HG03378 (cell line): ENCODE data around the gene FBXL15.
A peak's percentile ranks its signal among the peaks of the same experiment; 100 is the strongest.

Experiments
- ATAC-seq: cut with Tn5 transposase; IDR thresholded peaks from one replicate; pipeline ENCODE4 v1.9.1; 2021; ENCODE audit warnings: mild to moderate bottlenecking, moderate library complexity; ENCODE audit not compliant: unreplicated experiment

FBXL15 gene

DNA sequence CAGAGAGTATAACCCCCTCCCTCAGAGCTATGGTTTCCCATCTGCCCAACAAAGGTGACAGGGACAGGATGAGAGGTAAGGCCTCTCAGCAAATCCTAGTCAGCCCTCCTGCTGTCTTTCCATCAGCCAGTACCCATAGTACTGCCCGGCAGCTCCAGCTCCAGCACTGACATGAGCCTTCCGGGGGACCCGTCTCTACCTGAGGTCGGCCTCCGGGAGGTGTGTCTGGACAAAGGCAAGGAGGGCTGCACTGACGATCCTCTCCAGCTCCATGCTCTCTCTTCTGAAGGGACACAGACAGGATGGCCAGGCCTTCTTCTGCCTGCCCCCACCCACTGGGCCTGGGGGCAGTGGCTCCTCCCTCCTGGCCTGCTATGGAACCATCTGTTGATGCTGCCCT lies 4.3 kb downstream of the FBXL15 start:
- ATAC-seq, result no peak

DNA sequence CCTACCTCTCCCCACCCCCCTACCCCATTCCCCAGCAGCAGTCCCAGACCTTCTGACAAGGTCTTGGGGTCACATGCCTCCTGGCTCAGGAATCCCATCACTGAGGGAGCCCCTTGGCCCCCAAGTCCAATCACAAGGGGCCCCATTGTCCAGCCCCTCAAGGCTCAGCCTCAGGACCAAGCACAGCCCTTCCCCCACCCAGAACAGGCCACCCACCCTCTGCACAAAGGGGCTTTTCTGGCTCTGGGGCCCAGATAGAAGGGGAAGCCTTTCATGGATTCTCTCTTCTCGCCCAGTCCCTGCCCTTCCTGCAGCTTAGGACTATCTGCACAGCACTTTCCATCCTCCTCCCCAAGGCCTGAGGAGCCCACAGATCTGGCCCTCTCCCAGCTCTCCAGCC lies 4.8 kb downstream of the FBXL15 start:
- no peak for ATAC-seq

DNA sequence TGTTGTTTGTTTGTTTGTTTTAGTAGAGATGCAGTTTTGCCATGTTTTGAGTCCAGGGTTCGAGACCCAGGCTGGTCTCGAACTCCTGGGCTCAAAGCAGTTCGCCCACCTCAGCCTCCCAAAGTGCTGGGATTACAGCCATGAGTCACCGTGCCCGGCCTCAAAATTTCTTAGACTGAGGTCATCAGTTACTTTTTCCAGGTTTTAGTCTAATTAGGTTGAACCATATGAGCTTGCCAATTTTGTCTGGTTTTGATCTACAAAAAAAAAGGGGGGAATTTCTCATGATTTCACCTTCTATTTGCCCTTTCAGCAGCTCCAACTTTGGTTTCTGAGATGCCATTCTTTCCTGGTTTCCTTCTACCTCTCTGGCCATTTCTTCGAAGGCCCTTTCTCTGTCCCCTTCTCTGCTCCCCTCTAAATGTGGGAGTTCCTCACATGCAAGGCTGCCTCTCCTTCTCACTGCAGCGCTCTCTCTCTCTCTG lies 6.2 kb downstream of the FBXL15 start:
- ATAC-seq, result no peak

DNA sequence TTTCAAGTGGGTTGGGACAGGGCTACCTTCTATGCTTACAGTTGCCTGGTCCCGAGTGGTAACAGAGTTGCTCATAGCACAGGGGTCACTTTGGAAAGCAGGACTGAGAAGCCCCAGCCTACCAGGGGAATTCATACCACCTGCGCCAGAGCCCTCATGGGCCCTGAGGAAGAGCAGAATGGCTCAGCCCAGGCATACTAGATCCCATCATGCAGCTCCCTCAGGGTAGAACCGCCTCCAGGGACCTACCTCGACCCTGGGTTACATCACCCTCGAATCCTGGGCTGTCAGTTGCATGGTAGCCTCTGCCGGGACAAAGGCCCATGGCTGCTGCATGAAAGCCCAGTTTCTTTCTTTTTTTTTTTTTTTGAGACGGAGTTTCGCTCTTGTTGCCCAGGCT lies 8.8 kb downstream of the FBXL15 start:
- no peak for ATAC-seq

DNA sequence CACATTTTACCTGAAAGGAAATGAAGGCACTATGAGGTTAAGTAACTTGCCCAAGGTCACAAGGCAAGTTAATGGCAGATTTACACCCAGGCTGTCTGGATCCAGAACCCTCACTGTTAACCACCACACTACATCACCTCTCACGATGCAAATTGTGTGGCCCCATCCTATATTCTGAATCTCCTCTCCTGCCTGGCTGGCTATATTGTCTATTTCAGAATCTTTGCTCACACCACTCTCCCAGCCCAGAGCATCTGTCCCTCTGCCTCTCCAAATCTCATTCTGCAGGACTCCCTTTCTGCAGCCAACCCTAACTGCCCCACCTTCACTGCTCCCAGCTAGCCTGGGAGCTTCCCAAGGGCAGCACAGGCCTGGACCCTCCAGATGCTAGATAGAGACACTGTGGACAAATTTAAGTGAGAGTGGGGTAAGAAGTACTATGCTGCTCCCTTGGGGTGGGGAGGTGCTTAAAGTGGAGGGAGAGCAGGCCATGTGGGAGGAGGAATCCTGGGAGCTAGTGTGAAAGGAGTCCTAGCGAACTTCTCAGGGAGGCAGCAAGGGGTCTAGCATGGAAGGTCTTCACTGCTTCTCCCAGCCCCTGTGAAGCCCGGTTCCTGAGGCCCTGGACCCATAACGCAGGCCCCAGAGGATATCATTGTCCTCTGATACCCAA lies 11.0 kb downstream of the FBXL15 start:
- no peak for ATAC-seq

DNA sequence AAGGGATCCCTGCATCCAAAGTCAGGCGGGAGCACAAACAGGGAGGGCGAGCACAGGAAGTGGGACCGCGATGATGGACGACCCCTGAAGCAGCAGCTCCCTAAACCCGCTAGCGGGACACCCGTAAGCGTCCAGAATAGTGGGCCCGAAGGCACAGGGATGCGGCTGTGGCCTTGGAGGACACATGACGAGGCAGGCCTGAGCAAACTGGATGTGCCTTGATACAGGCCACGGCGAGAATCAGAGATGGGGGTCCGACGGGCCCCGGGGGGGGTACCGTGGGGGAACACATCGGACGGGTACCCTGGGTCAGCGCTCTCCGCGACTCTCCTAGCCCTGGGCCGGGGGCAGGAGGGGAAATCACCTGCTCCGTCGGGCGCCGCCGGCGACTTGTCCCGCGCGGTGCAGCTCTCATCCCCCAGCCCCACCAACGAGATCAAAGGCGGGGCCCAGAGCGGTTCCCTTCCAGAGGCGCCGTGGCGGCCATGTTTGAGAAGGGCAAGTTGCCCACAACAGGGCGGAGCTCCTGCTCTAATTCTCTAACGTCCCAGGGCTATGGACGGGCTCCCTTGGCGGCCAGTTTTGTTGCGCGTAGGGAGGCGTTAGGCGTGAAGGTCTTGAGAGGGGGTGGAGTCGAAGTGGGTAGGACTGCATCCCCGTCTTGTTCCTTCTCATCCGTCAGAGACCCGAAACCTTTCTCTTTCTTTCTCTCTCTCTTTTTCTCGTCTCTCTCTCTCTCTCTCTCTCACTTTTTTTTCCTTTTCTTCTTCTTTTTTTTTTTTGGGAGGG lies 11.7 kb downstream of the FBXL15 start, which contains the start of gene CUEDC2:
CUEDC2 (minus strand) TSS at position 413 of the 789 bp plus-strand sequence. CDS start 7,386 bp downstream, outside the sequence.
- ATAC-seq, result peak; percentile 76

DNA sequence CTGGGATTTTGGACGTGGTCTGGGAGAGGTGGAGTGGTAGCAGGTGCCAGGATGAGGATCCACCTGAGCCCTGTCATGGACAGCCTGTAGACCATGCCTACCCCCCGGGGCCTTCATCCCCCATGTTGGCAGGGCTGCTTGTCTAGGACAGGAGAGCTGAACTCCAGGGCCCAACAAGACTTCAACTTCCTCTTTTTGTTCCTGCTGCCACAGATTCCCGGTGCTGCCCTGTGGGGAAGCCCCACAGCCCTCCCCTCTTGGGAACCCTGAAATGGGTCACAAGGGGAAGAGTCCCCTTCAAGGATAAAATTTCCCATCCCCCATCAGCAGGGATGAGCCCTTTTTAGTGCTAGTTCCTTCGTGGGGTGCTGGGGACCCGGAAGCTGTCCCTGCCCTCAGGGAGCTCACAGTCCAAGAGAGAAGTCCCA lies 13.0 kb downstream of the FBXL15 start:
- no peak for ATAC-seq

DNA sequence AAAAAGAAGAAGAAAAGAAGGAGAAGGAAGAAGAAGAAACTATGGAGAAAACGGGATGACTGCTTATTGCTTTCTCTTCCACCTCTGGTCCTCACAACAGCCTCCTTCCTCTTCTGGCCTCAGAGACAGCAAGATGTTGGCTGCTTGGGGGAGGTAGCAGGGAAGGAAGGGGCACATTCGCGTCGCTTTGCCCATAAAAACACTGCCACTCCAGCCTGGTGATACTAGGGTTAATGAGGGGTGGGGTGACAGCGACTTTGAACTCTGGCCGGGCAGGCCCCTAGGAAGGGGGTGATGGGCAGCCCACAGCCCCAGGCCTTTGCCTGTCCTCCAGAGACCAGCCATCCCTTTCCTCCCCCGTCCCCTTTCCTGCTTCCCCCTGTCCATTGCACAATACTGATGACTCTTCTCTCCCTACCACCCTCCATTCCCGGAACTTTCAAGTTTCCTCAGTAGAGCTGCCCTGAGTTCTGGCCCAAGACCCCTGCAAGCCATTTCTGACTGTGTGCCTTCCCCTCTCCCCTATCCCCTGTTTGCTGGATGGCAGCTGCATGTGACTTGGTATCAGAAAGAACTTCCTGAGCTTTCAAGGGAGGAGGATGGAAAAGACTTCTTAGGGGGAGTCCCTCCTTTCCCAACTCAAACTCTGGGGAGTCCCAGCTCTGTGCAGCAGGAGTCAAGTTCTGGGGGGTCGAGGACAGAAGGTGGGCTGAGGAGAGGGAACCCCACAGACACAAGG lies 13.9 kb downstream of the FBXL15 start:
- no peak for ATAC-seq

DNA sequence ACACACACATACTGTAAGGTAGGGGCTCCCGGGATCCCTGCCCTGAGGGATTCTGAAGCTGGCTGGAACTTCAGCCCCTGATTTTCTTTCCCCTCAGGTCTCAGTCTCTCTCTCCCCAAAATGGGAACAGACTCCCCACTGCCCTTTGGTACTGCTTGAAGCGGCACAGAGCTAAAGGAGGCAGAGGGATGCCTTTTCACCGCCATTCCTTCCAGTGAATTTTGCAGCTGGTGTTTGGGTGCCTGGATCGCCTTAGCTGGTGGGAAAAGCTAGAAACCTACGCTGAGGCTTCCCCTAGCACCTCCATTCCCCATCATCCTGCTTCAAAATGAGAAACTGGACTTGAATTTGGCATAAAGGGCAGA lies 14.5 kb downstream of the FBXL15 start:
- no peak for ATAC-seq

DNA sequence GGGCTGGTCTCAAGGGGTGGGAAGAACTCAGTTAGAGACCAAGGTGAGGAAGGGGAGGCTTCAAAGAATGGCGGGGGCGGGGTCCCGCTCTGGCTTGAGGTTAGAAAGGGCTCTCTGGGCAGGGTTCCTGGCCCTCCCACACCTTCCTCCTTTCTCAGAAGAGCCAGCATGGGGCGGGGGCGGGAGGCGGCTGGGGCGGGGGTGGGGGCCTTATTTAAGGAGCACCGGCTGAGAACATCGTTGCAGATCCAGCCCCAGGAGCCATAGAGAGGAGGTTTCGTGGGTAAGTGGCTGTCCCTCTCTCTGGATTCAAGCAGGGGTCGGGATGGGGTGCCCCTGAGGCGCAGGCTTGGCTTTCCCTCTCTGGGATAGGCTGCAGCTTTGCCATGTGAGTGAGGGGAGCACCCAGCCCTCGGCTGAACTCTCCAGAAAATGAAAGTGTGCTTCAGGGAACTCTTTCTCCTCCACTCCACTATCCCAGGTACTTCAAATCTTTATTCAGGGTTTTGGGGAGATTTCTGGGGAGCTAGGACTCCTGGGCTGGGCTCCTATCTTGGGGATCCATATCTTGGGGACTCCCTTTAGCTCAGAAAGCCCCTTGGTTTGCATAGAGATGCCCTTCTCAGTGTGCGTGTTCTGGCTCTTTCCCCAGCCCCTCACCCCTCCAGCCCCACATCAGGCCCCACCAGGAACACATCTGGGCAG lies 15.0 kb downstream of the FBXL15 start:
- no peak for ATAC-seq

DNA sequence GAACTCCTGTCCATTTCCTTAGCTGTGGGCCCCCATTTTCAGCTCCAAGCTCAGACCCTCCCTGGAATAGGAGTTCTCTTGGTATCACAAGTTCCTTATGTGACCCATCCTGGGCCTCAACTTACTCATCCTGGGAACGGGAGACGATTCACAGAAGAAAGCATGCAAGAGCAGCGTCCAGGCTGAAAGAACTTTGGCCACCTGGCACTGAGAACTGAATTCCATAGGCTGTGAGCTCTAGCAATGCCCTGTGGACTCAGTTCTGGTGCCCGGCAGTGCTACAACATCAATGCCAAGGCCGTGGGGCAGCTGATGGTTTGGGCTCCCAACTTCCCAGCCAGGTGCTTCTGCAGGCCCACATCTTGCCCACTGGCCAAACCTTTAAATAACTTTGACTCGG lies 15.7 kb downstream of the FBXL15 start:
- ATAC-seq, result no peak

DNA sequence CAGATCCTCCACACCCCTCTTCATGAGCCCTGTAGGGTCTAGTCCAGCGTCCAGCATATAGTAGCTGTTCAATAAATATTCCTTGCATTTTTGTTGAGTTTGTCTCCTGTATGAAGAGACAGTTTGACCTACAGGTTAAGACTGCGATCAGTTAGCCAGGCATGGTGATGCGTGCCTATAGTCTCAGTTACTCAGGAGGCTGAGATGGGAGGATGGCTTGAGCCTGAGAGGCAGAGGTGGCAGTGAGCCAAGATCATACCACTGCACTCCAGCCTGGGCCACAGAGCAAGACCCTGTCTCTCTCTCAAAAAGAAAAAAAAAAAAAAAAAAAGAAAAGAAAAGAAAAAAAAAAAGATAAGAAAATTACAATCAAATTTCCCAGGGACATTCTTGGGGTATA lies 16.9 kb downstream of the FBXL15 start:
- no peak for ATAC-seq

DNA sequence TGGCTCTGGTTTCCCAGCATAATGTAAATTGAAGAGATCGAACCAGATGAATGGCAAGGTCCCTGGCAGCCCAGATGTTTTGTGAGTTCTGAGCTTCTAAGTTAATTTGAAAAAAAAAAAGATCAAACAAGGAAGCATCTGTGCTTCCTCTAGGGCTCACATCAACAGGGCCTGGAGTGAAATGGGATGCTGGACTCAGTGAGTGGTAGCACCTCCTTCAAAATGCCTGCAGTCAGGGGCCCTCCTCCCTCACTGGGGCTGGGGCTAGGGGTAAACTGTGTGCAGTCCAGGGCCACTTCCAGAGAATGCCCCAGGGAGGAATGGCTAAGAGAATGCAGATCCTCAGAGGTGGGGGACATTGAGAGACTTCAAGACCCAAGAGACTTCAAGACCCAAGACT lies 17.7 kb downstream of the FBXL15 start:
- no peak for ATAC-seq

DNA sequence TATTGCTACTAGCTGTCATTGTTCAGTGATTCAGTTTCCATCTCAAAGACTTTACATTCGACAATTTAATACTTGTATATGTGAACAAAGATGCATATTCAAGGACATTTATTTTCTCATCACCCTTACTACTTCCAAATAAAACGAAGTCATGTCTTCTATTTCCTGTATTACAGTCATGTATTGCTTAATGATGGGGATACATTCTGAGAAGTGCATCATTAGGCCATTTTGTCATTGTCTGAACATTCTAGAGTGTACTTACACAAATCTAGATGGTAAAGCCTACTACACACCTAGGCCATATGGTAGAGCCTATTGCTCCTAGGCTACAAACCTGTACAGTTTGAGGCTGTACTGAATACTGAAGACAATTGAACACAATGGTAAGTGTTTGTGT lies 24.2 kb downstream of the FBXL15 start:
- no peak for ATAC-seq

DNA sequence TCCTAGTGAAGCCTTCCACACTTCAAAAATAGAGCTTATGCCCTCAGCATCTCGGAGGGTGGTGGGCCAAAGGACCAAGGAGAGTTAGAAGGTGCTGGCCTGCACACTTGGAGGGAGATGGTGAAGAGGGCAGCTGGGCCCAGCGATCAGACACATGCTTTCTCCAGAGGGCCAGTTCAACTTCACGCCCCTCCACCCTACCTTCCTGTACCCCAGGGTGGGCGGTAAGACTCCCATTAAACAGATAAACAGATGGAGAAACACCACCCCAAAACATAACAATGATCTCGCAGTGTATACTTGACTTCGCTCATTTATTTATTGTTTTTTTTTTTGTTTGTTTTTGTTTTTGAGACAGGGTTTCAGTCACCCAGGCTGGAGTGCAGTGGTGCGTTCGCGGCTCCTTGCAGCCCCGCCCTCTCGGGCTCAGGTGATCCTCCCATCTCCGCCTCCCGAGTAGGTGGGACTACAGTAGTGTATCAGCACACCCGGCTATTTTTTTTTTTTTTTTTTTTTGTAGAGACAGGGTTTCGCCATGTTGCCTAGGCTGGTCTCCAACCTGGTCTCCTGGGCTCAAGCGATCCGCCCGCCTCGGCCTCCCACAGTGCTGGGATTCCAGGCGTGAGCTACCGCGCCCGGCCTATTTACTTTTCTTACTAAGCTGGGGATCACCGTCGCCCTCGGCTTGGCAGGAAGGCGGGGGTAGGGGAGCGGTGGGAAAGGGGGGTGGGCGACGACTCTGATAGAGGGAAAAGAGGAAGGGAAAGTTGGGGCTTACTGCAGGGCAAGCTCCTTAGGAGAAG lies 28.9 kb downstream of the FBXL15 start:
- no peak for ATAC-seq

DNA sequence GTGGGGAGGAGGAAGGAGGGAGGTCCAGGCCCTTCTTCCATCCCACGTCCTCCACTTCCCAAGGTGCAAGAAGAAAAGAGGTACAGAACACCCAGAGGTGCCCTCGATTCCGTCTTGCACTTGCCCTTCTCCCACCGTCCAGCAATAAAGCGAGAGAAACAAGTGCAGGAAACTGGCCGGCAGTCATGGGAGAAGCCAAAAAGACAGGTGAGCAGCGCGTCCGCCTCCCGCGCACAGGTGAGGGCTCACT lies 29.4 kb downstream of the FBXL15 start:
- ATAC-seq, result no peak

DNA sequence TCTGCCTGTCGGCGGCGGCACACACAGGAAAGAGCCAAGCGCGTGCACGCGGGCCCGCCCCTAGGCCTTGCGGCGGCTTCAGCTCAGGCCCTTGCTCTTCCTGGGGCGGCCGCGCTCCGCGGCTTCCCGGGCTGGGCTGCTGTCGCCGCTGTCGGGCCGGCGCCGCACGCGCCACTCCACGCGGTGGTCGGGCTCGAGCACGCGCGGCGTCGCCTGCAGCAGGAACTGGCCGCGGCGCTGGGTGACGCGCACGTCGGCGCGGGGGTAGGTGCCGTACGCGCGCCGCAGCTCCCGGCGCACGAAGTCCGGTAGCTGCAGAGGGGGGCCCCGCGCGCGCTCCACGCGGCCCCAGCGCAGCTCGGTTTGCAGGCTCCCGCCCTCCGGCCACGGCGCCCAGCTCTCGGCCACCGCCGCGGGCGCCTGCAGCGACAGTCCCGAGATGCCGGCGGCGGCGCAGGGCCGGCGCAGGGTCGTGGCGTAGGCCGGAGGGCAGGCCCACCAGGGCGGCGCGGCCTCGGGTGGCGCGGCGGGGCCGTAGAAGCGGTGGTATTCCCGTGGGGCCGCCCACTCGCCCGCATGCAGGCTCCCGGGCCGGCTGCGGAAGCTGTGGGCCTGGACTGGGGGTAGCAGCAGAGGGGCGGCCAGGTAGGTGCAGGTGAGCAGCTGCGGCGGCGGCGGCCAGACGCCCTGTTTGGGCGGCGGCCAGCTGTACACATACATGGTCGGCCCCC lies 29.9 kb downstream of the FBXL15 start:
- peak; percentile 39 for ATAC-seq

DNA sequence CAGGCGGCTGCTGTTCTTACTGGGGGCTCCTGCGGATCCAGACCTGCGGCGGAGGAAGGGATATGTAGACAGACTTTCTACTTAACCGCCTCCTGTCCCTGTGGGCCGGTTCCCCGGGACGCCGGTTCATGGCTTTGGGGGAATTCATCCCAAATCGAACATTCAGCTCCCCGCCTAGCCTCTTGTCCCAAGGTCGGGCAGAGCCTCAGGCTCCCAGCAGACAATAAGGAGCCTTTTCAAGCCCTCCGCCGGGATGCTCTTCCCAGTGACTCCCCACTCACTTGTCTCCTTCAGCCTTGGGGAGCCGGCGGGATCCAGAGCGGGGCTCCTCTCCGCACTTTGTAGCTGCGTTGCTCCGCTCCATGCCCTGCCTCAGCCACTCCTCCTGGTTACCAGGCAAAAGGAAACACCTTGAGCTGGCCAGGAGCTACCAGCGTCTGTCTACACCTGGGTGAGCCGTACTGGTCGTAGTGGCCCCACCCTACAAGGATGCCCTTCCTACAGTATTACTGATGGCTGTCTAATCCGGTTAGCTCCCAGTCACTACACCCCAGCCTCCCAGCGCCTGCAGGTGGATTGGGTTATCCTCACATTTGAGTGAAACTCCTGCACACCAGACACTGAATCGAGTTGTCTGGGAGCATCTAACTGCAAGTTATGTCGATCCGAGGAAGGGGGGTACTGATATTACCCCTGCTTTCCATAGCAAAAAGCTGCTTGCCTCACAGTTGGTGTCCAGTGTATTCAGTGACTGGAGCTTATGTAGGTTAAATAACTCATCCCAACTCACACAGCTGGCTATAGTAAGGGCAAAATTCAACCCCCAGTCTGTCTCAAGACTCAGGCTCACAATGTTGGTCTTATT lies 30.7 kb downstream of the FBXL15 start, which contains the start of gene C10orf95:
C10orf95 (minus strand) TSS at position 439 of the 865 bp plus-strand sequence. CDS start 450 bp downstream, outside the sequence.
- ATAC-seq, result peak; percentile 6
